Activated naive CD4-positive, alpha-beta T cell (primary cell): Measurements from ENCODE around the gene ACTL6A.
A peak's percentile ranks its signal among the peaks of the same experiment; 100 is the strongest.

Source experiments
- DNase-seq, 4 experiments: peaks; one replicate each; lab custom pipeline; 2025; lab: John Stamatoyannopoulos, UW

The ACTL6A gene

GRCh38 chr3:179591313-179591712, 28.6 kb downstream of the ACTL6A start:
- no peak for DNase-seq

GRCh38 chr3:179599531-179599930, 36.8 kb downstream of the ACTL6A start:
- DNase-seq, result no peak

GRCh38 chr3:179603321-179603720, 40.6 kb downstream of the ACTL6A start:
- no peak for DNase-seq

GRCh38 chr3:179603831-179604230, 41.1 kb downstream of the ACTL6A start:
- no peak for DNase-seq

GRCh38 chr3:179604321-179605078, 41.8 kb downstream of the ACTL6A start, which contains the start of the genes MRPL47 and NDUFB5:
MRPL47 (minus strand) TSS chr3:179604638; CDS start chr3:179604624, 14 bp downstream.
NDUFB5 (plus strand) TSS chr3:179604794; CDS start chr3:179604816, 22 bp downstream.
- peak; percentile 78 to 86 (median 82) for DNase-seq

- DNase-seq, result no peak
Observed at GRCh38 chr3:179606534-179607085, 43.9 kb downstream of the ACTL6A start.

GRCh38 chr3:179608931-179609720, 46.4 kb downstream of the ACTL6A start:
- DNase-seq, result no peak

GRCh38 chr3:179610066-179610465, 47.3 kb downstream of the ACTL6A start:
- no peak for DNase-seq

GRCh38 chr3:179613807-179614206, 51.1 kb downstream of the ACTL6A start:
- no peak for DNase-seq

- DNase-seq, result no peak
Observed at GRCh38 chr3:179615458-179616173, 52.9 kb downstream of the ACTL6A start.

GRCh38 chr3:179622023-179622422, 59.3 kb downstream of the ACTL6A start:
- DNase-seq, result no peak

GRCh38 chr3:179624451-179624850, 61.7 kb downstream of the ACTL6A start:
- DNase-seq, result no peak

- DNase-seq, result no peak
Observed at GRCh38 chr3:179630753-179631451, 68.2 kb downstream of the ACTL6A start.
